Effector CD8-positive, alpha-beta T cell (primary cell): ENCODE measurements around the gene MATK.
"Not testable (repeated sequence)": the region's sequence is repeated elsewhere in the genome, so short reads cannot be mapped to it uniquely, and the experiment has no call there.

Source experiments
- DNase-seq: peaks from one replicate; lab custom pipeline; 2025; lab: John Stamatoyannopoulos, UW

The MATK gene

GRCh38 chr19:3771000-3771905, 14.9 kb downstream of the MATK start:
- DNase-seq = no peak

- DNase-seq = no peak
Observed at GRCh38 chr19:3770136-3770999, 15.8 kb downstream of the MATK start.

- no peak for DNase-seq
Observed at GRCh38 chr19:3769494-3769893, 16.7 kb downstream of the MATK start.

- DNase-seq = no peak
Observed at GRCh38 chr19:3768748-3769099, 17.5 kb downstream of the MATK start.

- no peak for DNase-seq
Observed at GRCh38 chr19:3768015-3768747, 18.0 kb downstream of the MATK start.

- DNase-seq = no peak
Observed at GRCh38 chr19:3767050-3767449, 19.1 kb downstream of the MATK start.

- no peak for DNase-seq
Observed at GRCh38 chr19:3766520-3766919, 19.7 kb downstream of the MATK start.

- DNase-seq = not testable (repeated sequence)
Observed at GRCh38 chr19:3765757-3766156, 20.4 kb downstream of the MATK start.

- DNase-seq = no peak
Observed at GRCh38 chr19:3765121-3765520, 21.1 kb downstream of the MATK start.

GRCh38 chr19:3762501-3763459, 23.4 kb downstream of the MATK start, which contains the start of gene MRPL54:
TSS of gene MRPL54 (plus strand) at chr19:3762682. CDS start at chr19:3762701, 19 bp downstream.
- peak; percentile 99 for DNase-seq

GRCh38 chr19:3762130-3762473, 24.1 kb downstream of the MATK start:
- DNase-seq = no peak

- peak; percentile 93 for DNase-seq
Observed at GRCh38 chr19:3761382-3762129, 24.6 kb downstream of the MATK start, which contains the start of gene APBA3. TSS of gene APBA3 (minus strand) at chr19:3761692. CDS start at chr19:3760264, 1,428 bp downstream.

GRCh38 chr19:3760871-3761361, 25.3 kb downstream of the MATK start:
- DNase-seq = no peak

- DNase-seq = no peak
Observed at GRCh38 chr19:3759482-3760254, 26.5 kb downstream of the MATK start.

- not testable (repeated sequence) for DNase-seq
Observed at GRCh38 chr19:3758297-3758696, 27.9 kb downstream of the MATK start.

GRCh38 chr19:3757705-3758104, 28.5 kb downstream of the MATK start:
- DNase-seq = not testable (repeated sequence)

GRCh38 chr19:3753631-3754410, 32.4 kb downstream of the MATK start:
- no peak for DNase-seq

- no peak for DNase-seq
Observed at GRCh38 chr19:3752492-3752891, 33.7 kb downstream of the MATK start.
